Karpas-422 (cell line): ENCODE results near the gene ATP5F1E. TPM values are rescaled to one million over a fixed set of nuclear protein-coding genes. Genes with fewer than 3 reads are reported as not detected.

Experiments used
- DNase-seq: peaks from one replicate; pipeline ENCODE4 v3.0.0-alpha.2; 2015
- H2AFZ ChIP-seq: fragments of 200-600 bp; sonication (generic); 2 replicates; pipeline ENCODE4 v1.6.1; 2014; ENCODE audit warnings: antibody characterized with exemption, low read length, mixed read lengths
- H3K27ac ChIP-seq: fragments of 200-600 bp; sonication (generic); 2 replicates; pipeline ENCODE4 v1.5.1; 2014; ENCODE audit warnings: mild to moderate bottlenecking, low read length, moderate library complexity
- H3K27me3 ChIP-seq: fragments of 200-600 bp; sonication (generic); 2 replicates; pipeline ENCODE4 v1.6.1; 2014; ENCODE audit warnings: low read length, mixed read lengths
- H3K36me3 ChIP-seq: fragments of 200-600 bp; sonication (generic); 2 replicates; pipeline ENCODE4 v1.6.1; 2014; ENCODE audit warnings: low read length, mixed read lengths; ENCODE audit not compliant: insufficient read depth
- H3K4me1 ChIP-seq: fragments of 200-600 bp; sonication (generic); 2 replicates; pipeline ENCODE4 v1.6.1; 2014; ENCODE audit warnings: mild to moderate bottlenecking, low read length, mixed read lengths
- H3K4me2 ChIP-seq: fragments of 200-600 bp; sonication (generic); 2 replicates; pipeline ENCODE4 v1.6.1; 2014; ENCODE audit warnings: low read length, low read depth, mild to moderate bottlenecking; ENCODE audit not compliant: poor library complexity, severe bottlenecking
- H3K4me3 ChIP-seq: fragments of 200-600 bp; sonication (generic); 2 replicates; pipeline ENCODE4 v1.5.1; 2014; ENCODE audit warnings: mild to moderate bottlenecking, antibody characterized with exemption, low read length, mixed read lengths
- H3K79me2 ChIP-seq: fragments of 200-600 bp; sonication (generic); 2 replicates; pipeline ENCODE4 v1.6.1; 2014; ENCODE audit warnings: mild to moderate bottlenecking, low read length, mixed read lengths
- H3K9ac ChIP-seq: fragments of 200-600 bp; sonication (generic); 2 replicates; pipeline ENCODE4 v1.6.0; 2014; ENCODE audit warnings: low read length
- H3K9me2 ChIP-seq: fragments of 200-600 bp; sonication (generic), shearing (Covaris generic); replicated peaks from 2 replicates; pipeline ENCODE4 v1.6.0; 2014; ENCODE audit warnings: mild to moderate bottlenecking, low read length, moderate library complexity; ENCODE audit not compliant: insufficient read depth
- H3K9me3 ChIP-seq: fragments of 300-700, 200-600 bp; sonication (generic); 2 replicates; pipeline ENCODE4 v1.6.1; 2014; ENCODE audit warnings: low read length, mixed read lengths
- H4K20me1 ChIP-seq: fragments of 200-600 bp; sonication (generic); 2 replicates; pipeline ENCODE4 v1.6.1; 2014; ENCODE audit warnings: mild to moderate bottlenecking, antibody characterized with exemption, low read length, low read depth; ENCODE audit not compliant: insufficient read depth
- total RNA-seq: library from RNA; depleted of rRNA; stranded (reverse); fragments of >200 nt; shearing (Covaris generic); gene quantifications from 2 replicates; pipeline ENCODE4 v1.2.3, GENCODE V29; 2014; ENCODE audit warnings: low replicate concordance; rRNA removed

ATP5F1E gene
- total RNA-seq: 47.0 and 78.9 TPM in 2 replicates

- Histone ChIP-seq H3K27me3 (no peaks in the 10 kb centered on the region), H4K20me1 (peaks cover 15% of the 10 kb centered on the region; the same call in 1 of the 2 replicates), H3K9me2 (no peaks in the 10 kb centered on the region), H3K9ac (peak within 1 kb of the TSS; percentile 97), H2AFZ (0 out of 2 replicates have a peak within 1 kb of the TSS, but pooled peaks have one; percentile 44), H3K4me3 (peak within 1 kb of the TSS; percentile 95), H3K36me3 (peaks cover 73% of the 10 kb centered on the region), H3K4me2 (peak within 1 kb of the TSS; percentile 97), H3K79me2 (peaks cover 66% of the 10 kb centered on the region), H3K9me3 (no peaks in the 10 kb centered on the region), H3K27ac (peak within 1 kb of the TSS; percentile 81), H3K4me1 (peaks cover 58% of the 10 kb centered on the region)
- peak; percentile 98 for DNase-seq
Observed at GRCh38 chr20:59032023-59032712, at the start of gene ATP5F1E. TSS of gene ATP5F1E (minus strand) at chr20:59032335. CDS start at chr20:59032251, 84 bp downstream.

GRCh38 chr20:59081036-59081435 lies 48.9 kb upstream of the ATP5F1E start:
- Histone ChIP-seq H3K4me1 (no peaks in the 10 kb centered on the region), H3K9ac (no peak overlapping the region), H3K4me2 (no peak overlapping the region), H3K27me3 (no peaks in the 10 kb centered on the region), H3K9me3 (no peaks in the 10 kb centered on the region), H3K9me2 (no peaks in the 10 kb centered on the region), H3K27ac (no peak overlapping the region), H4K20me1 (no peaks in the 10 kb centered on the region), H3K4me3 (no peak overlapping the region), H3K79me2 (no peaks in the 10 kb centered on the region), H2AFZ (no peak overlapping the region), H3K36me3 (no peaks in the 10 kb centered on the region)
- no peak for DNase-seq

- Histone ChIP-seq H3K9ac (no peak overlapping the region), H3K27ac (no peak overlapping the region), H2AFZ (no peak overlapping the region), H3K4me3 (no peak overlapping the region), H3K4me2 (no peak overlapping the region), H3K36me3 (no peaks in the 10 kb centered on the region), H3K4me1 (no peaks in the 10 kb centered on the region), H3K9me3 (no peaks in the 10 kb centered on the region), H3K27me3 (no peaks in the 10 kb centered on the region), H3K79me2 (no peaks in the 10 kb centered on the region), H3K9me2 (no peaks in the 10 kb centered on the region), H4K20me1 (no peaks in the 10 kb centered on the region)
- DNase-seq: no peak
Observed at GRCh38 chr20:59078231-59078630, 46.1 kb upstream of the ATP5F1E start.

- no peaks in the 10 kb centered on the region for H3K9me2 ChIP-seq
- H3K27ac ChIP-seq: no peak overlapping the region
- no peaks in the 10 kb centered on the region for H3K36me3 ChIP-seq
- no peak overlapping the region for H3K4me2 ChIP-seq
- H3K4me3 ChIP-seq: no peak overlapping the region
- DNase-seq: no peak
- no peak overlapping the region for H2AFZ ChIP-seq
- no peaks in the 10 kb centered on the region for H4K20me1 ChIP-seq
- no peaks in the 10 kb centered on the region for H3K79me2 ChIP-seq
- H3K27me3 ChIP-seq: no peaks in the 10 kb centered on the region
- no peaks in the 10 kb centered on the region for H3K4me1 ChIP-seq
- no peaks in the 10 kb centered on the region for H3K9me3 ChIP-seq
- H3K9ac ChIP-seq: no peak overlapping the region
Observed at GRCh38 chr20:59077705-59078104, 45.6 kb upstream of the ATP5F1E start.

GRCh38 chr20:59075934-59076508 lies 43.9 kb upstream of the ATP5F1E start:
- H3K4me1 ChIP-seq: no peaks in the 10 kb centered on the region
- H3K9me3 ChIP-seq: no peaks in the 10 kb centered on the region
- H3K27me3 ChIP-seq: no peaks in the 10 kb centered on the region
- H2AFZ ChIP-seq: no peak overlapping the region
- H3K9ac ChIP-seq: no peak overlapping the region
- H3K36me3 ChIP-seq: no peaks in the 10 kb centered on the region
- no peak overlapping the region for H3K4me2 ChIP-seq
- no peaks in the 10 kb centered on the region for H3K79me2 ChIP-seq
- no peak for DNase-seq
- H3K4me3 ChIP-seq: no peak overlapping the region
- H3K9me2 ChIP-seq: no peaks in the 10 kb centered on the region
- no peaks in the 10 kb centered on the region for H4K20me1 ChIP-seq
- no peak overlapping the region for H3K27ac ChIP-seq

GRCh38 chr20:59074456-59074855 lies 42.3 kb upstream of the ATP5F1E start:
- no peak overlapping the region for H2AFZ ChIP-seq
- H3K9me2 ChIP-seq: no peaks in the 10 kb centered on the region
- H3K27ac ChIP-seq: no peak overlapping the region
- no peaks in the 10 kb centered on the region for H3K36me3 ChIP-seq
- no peak for DNase-seq
- H3K4me2 ChIP-seq: no peak overlapping the region
- H3K4me1 ChIP-seq: no peaks in the 10 kb centered on the region
- H4K20me1 ChIP-seq: no peaks in the 10 kb centered on the region
- no peaks in the 10 kb centered on the region for H3K27me3 ChIP-seq
- no peak overlapping the region for H3K9ac ChIP-seq
- no peak overlapping the region for H3K4me3 ChIP-seq
- no peaks in the 10 kb centered on the region for H3K9me3 ChIP-seq
- no peaks in the 10 kb centered on the region for H3K79me2 ChIP-seq

- no peaks in the 10 kb centered on the region for H3K79me2 ChIP-seq
- H2AFZ ChIP-seq: no peak overlapping the region
- H3K27ac ChIP-seq: no peak overlapping the region
- no peaks in the 10 kb centered on the region for H3K9me2 ChIP-seq
- no peaks in the 10 kb centered on the region for H3K27me3 ChIP-seq
- no peaks in the 10 kb centered on the region for H3K36me3 ChIP-seq
- H3K4me1 ChIP-seq: no peaks in the 10 kb centered on the region
- no peaks in the 10 kb centered on the region for H4K20me1 ChIP-seq
- no peak for DNase-seq
- no peaks in the 10 kb centered on the region for H3K9me3 ChIP-seq
- H3K4me2 ChIP-seq: no peak overlapping the region
- H3K9ac ChIP-seq: no peak overlapping the region
- no peak overlapping the region for H3K4me3 ChIP-seq
Observed at GRCh38 chr20:59073582-59073981, 41.4 kb upstream of the ATP5F1E start.

GRCh38 chr20:59071216-59071615 lies 39.1 kb upstream of the ATP5F1E start:
- Histone ChIP-seq H3K36me3 (no peaks in the 10 kb centered on the region), H4K20me1 (no peaks in the 10 kb centered on the region), H3K79me2 (no peaks in the 10 kb centered on the region), H3K27ac (no peak overlapping the region), H3K9me3 (no peaks in the 10 kb centered on the region), H3K9me2 (no peaks in the 10 kb centered on the region), H2AFZ (no peak overlapping the region), H3K4me3 (no peak overlapping the region), H3K4me2 (no peak overlapping the region), H3K4me1 (no peaks in the 10 kb centered on the region), H3K9ac (no peak overlapping the region), H3K27me3 (no peaks in the 10 kb centered on the region)
- DNase-seq: no peak
